Stimulated activated naive CD8-positive, alpha-beta T cell treated with anti-CD3 and anti-CD28 coated beads, Interleukin-15, amount 100 ng/mL, for 72 hours (primary cell): ENCODE results near the gene ABCA2.

Source experiments
- ATAC-seq: fragments of 150-1000 bp; cut with Tn5 transposase; 2 replicates; pipeline ENCODE4 v1.10.0; 2021; ENCODE audit warnings: mild to moderate bottlenecking, moderate library complexity
- DNase-seq, 2 donors: peaks; one replicate each; pipeline ENCODE4 v3.0.0; 2021 to 2022
- H3K27ac Mint-ChIP-seq, 2 donors: one replicate each; pipeline ENCODE4 v1.8.0; 2022; ENCODE audit warnings: mild to moderate bottlenecking in 2 of 2, mixed read lengths in 2 of 2, moderate library complexity in 2 of 2
- H3K27me3 Mint-ChIP-seq: one replicate; pipeline ENCODE4 v1.8.0; 2022; ENCODE audit warnings: mixed read lengths
- H3K4me1 Mint-ChIP-seq: one replicate; pipeline ENCODE4 v1.8.0; 2022; ENCODE audit warnings: mild to moderate bottlenecking, mixed read lengths
- H3K4me3 Mint-ChIP-seq, 2 donors: one replicate each; pipeline ENCODE4 v1.8.0; 2022; ENCODE audit warnings: mild to moderate bottlenecking in 2 of 2, mixed read lengths in 2 of 2, moderate library complexity in 1 of 2
- H3K9me3 Mint-ChIP-seq, 2 donors: one replicate each; pipeline ENCODE4 v1.8.0; 2022; ENCODE audit warnings: mixed read lengths in 2 of 2

Gene ABCA2

GRCh38 chr9:136958898-136959850 lies 68.9 kb downstream of the ABCA2 start:
- ATAC-seq (peak; percentile 44), DNase-seq (no peak)
- H3K9me3 Mint-ChIP-seq: peaks cover 9 to 13% of the 10 kb centered on the region in 2 donors
- peak overlapping the region in 1 of 2 donors; percentile 67 for H3K27ac Mint-ChIP-seq
- no peaks in the 10 kb centered on the region for H3K27me3 Mint-ChIP-seq
- H3K4me3 Mint-ChIP-seq: no peak overlapping the region
- H3K4me1 Mint-ChIP-seq: peaks cover 48% of the 10 kb centered on the region

GRCh38 chr9:136958473-136958872 lies 69.6 kb downstream of the ABCA2 start:
- Mint-ChIP-seq H3K4me1 (peaks cover 47% of the 10 kb centered on the region), H3K4me3 (no peak overlapping the region), H3K9me3 (peaks cover 9 to 13% of the 10 kb centered on the region in 2 donors), H3K27ac (no peak overlapping the region), H3K27me3 (no peaks in the 10 kb centered on the region)
- ATAC-seq: no peak
- no peak for DNase-seq

GRCh38 chr9:136957901-136958300 lies 70.1 kb downstream of the ABCA2 start:
- Mint-ChIP-seq H3K4me1 (peaks cover 43% of the 10 kb centered on the region), H3K27ac (no peak overlapping the region), H3K4me3 (no peak overlapping the region), H3K9me3 (peaks cover 9 to 13% of the 10 kb centered on the region in 2 donors), H3K27me3 (no peaks in the 10 kb centered on the region)
- ATAC-seq (no peak), DNase-seq (no peak)

DNA sequence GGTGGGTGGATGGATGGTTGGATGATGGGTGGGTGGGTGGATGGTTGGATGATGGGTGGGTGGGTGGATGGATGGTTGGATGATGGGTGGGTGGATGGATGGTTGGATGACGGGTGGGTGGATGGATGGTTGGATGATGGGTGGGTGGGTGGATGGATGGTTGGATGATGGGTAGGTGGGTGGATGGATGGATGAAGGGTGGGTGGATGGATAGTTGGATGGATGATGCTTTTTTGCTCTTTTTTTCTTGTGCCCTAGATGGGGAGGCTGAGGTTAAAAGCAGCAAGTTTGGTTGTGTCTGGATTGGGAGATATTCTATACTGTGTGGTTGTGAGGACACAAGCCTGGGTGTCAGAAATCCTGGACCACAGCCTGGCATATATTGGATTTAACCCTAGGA lies 70.6 kb downstream of the ABCA2 start:
- Mint-ChIP-seq H3K4me3 (no peak overlapping the region), H3K27me3 (no peaks in the 10 kb centered on the region), H3K4me1 (peaks cover 39% of the 10 kb centered on the region), H3K9me3 (peaks cover 9 to 13% of the 10 kb centered on the region in 2 donors), H3K27ac (no peak overlapping the region)
- DNase-seq (no peak), ATAC-seq (no peak)
